Measurements from ENCODE around the gene EHD1.
A peak's percentile ranks its signal among the peaks of the same experiment; 100 is the strongest.
"Not testable (repeated sequence)": the region's sequence is repeated elsewhere in the genome, so short reads cannot be mapped to it uniquely, and the experiment has no call there.

Gene EHD1

DNA sequence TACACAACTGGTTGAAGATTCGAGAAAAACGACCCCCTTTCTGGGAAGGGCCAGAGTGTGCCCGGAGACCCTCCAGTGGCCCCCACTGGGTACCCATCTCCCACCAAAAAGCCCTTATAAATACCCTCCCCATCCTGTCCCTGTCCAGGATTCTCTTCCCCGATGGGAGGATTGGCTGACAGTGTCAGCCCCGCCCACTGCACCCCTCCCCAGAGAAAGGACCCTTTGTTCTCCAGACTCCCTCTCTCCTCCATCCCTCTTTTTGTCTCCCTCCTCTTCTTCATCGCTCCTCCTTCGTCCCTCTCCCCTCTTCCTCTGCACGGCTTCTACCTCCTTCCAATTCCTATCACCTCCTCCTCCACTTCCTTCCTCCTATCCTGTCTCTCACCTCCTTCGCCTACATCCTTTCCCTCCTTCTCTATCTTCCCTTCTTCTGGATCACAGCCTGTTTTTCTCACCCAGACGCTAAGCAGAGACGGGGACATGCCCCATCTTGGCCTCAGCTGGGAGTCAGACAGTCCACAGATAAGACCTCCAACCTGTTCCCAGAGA, 54.8 kb downstream of the EHD1 start:
- H3K4me3 ChIP-seq (ENCODE audit: low read depth, low read length): no peak overlapping the region
- TF ChIP-seq, protein P1, sequence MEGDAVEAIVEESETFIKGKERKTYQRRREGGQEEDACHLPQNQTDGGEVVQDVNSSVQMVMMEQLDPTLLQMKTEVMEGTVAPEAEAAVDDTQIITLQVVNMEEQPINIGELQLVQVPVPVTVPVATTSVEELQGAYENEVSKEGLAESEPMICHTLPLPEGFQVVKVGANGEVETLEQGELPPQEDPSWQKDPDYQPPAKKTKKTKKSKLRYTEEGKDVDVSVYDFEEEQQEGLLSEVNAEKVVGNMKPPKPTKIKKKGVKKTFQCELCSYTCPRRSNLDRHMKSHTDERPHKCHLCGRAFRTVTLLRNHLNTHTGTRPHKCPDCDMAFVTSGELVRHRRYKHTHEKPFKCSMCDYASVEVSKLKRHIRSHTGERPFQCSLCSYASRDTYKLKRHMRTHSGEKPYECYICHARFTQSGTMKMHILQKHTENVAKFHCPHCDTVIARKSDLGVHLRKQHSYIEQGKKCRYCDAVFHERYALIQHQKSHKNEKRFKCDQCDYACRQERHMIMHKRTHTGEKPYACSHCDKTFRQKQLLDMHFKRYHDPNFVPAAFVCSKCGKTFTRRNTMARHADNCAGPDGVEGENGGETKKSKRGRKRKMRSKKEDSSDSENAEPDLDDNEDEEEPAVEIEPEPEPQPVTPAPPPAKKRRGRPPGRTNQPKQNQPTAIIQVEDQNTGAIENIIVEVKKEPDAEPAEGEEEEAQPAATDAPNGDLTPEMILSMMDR (IDR thresholded peaks at IDR 0.05; ENCODE audit: borderline replicate concordance, insufficient read depth, low read depth, low read length): no peak

DNA sequence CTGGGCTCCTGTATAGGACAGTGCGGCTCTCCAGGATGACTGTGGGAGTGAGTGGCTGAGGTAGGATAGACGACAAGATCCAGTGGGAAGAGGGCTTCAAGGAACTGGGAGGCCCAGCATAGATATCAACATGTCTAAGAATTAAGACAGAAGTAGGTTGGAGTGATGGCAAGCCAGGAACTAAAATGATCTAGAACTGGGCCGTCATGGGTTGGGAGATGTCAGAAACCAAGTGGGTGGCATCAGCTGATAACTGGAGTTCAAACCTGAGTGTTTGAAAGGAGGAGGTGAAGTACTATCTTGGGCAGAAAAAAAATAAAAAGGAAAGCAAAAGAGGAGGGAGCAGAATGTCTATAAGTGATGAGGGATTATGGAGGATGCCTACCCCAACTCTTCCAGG, 60.9 kb downstream of the EHD1 start:
- H3K4me3 ChIP-seq (ENCODE audit: low read depth, low read length): no peak overlapping the region
- TF ChIP-seq, protein P1 (IDR thresholded peaks at IDR 0.05; ENCODE audit: borderline replicate concordance, insufficient read depth, low read depth, low read length): no peak

DNA sequence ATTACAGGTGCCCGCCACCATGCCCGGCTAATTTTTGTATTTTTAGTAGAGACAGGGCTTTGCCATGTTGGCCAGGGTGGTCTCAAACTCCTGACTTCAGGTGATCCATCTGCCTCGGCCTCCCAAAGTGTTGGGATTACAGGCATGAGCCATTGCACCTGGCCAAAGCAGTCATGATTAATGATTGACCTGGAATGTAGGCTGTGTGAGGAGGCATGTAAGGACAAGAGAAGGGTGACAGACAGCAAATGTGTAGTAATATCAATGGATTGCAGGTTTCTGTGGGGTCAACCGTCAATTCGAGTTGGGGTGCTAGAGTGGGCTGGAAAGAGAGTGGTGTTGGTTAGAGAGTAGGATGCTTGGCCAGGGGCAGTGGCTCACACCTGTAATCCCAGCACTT, 63.0 kb downstream of the EHD1 start:
- H3K4me3 ChIP-seq (ENCODE audit: low read depth, low read length): not testable (repeated sequence)

DNA sequence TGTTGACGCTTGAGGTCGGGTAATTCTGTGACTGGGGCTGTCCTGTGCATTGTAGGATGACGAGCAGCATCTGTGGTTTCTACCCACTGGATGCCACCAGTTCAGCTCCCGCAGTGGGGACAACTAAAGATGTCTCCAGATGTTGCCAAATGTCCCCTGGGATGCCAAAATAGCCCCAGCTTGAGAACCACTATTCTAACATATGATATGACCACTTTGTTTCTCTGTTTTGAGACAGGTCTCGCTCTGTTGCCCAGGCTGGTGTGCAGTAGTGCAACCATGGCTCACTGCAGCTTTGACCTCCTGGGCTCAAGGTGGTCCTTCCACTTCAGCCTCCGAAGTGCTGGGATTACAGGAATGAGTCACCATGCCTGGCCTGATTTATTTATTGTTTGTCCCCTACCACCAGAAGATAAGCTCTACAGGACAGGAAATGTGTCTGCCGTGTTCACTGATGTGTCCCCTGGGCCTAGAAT, 63.7 kb downstream of the EHD1 start:
- TF ChIP-seq, protein P1 (IDR thresholded peaks at IDR 0.05; ENCODE audit: borderline replicate concordance, insufficient read depth, low read depth, low read length): no peak
- H3K4me3 ChIP-seq (ENCODE audit: low read depth, low read length): no peak overlapping the region

DNA sequence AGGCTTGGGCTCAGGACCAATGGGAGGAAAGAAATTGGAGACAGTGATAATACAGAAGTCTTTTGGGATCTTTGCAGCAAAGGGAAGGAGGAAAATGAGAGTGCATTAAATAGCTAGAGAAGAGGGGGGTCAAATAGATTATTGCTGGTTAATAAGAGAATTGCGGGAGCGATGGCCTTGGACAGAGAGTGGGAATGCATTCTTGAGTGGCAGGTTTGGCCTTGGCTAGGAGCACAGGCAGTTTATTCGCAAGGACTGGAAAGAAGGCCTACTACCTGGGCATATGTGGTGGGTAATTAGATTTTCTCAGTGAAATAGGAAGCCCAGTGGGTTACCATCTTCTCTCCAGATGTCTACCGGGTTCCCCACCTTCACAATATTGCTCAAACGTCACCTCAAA, 64.6 kb downstream of the EHD1 start:
- no peak overlapping the region for H3K4me3 ChIP-seq (ENCODE audit: low read depth, low read length)
- TF ChIP-seq, protein P1 (IDR thresholded peaks at IDR 0.05; ENCODE audit: borderline replicate concordance, insufficient read depth, low read depth, low read length): no peak

DNA sequence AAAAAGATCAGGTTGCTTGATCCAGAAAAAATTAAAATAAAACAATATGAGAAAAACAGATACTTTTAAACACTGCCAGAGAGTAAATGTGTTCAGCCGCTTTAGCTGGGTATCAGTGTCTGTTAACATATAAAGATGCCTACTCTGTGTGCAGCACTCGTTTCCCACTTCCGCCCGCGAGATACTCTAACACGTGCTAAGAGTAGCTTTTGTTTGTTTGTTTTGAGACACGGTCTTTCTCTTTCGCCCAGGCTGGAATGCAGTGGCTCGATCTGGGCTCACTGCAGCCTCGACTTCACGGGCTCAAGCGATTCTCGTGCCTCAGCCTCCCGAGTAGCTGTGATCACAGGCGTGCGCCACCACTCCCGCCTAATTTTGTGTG, 67.5 kb downstream of the EHD1 start:
- TF ChIP-seq, protein P1 (IDR thresholded peaks at IDR 0.05; ENCODE audit: borderline replicate concordance, insufficient read depth, low read depth, low read length): no peak
- H3K4me3 ChIP-seq (ENCODE audit: low read depth, low read length): peak overlapping the region; percentile 81

DNA sequence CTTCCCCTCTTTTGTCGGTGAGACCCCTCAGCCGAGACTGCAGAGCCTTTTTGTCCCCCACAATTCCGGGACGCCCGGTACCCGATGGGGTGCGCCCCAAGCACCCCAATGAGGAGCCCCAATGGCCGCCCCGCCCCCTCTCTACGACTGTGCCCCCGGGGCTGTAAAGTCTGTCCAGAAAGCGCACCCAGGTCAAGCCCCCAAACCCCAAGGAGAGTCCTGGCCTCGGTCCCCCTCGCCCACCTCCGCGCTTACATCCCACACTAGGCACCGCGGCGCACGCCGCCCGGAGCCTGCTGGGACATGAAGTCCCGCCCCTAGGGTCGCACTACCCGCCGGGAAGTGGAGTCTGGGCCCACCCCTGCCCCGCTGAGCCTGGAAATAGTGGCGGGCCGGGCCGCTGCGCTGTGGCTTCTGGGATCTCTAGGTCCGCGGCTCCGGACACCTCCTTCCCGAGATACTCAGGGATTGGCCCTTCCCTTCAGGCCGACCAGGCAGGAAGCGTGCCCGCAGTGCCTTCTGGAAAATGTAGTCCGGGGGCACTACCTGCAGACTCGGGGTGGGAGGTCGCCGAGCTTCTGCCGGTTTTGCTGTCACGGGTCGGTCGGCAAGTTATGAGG, 68.0 kb downstream of the EHD1 start, which contains the start of gene MEN1:
Gene MEN1 (minus strand): TSS at position 281 of the 620 bp plus-strand sequence. CDS start 442 bp downstream, outside the sequence.
- peak within 1 kb of the TSS; percentile 81 for H3K4me3 ChIP-seq (ENCODE audit: low read depth, low read length)
- TF ChIP-seq, protein P1 (IDR thresholded peaks at IDR 0.05; ENCODE audit: borderline replicate concordance, insufficient read depth, low read depth, low read length): no peak

All from GM12875 (cell line).